GM12891 (cell line): ENCODE measurements around the gene OR2C1.

Experiments used
- POLR2A ChIP-seq: IDR thresholded peaks from 2 replicates; pipeline ENCODE4 v1.6.1; 2011; ENCODE audit warnings: low read depth, low read length, control low read depth
- POU2F2 ChIP-seq: IDR thresholded peaks from 2 replicates; pipeline ENCODE4 v1.6.1; 2011; ENCODE audit warnings: low read depth, mild to moderate bottlenecking, control low read depth, low read length, moderate library complexity

GRCh38 chr16:3400446-3400778 is 44.7 kb downstream of the OR2C1 start:
- TF ChIP-seq POLR2A = no peak
- no peak for TF ChIP-seq POU2F2
